Stimulated activated CD8-positive, alpha-beta memory T cell treated with anti-CD3 and anti-CD28 coated beads, Interleukin-12 subunit alpha, Interleukin-12 subunit beta, amount 100 ng/mL, for 24 hours (primary cell): Measurements from ENCODE around the gene ADCY4.

Experiments used
- DNase-seq: peaks from one replicate; pipeline ENCODE4 v3.0.0-alpha.2; 2020; ENCODE audit errors: extremely low read depth

Gene ADCY4

GRCh38 chr14:24315807-24316596 is 18.9 kb downstream of the ADCY4 start:
- DNase-seq: no peak

GRCh38 chr14:24315243-24315806 is 19.5 kb downstream of the ADCY4 start:
- no peak for DNase-seq

- no peak for DNase-seq
These were observed 20.3 kb downstream of the ADCY4 start for GRCh38 chr14:24314377-24315193.

GRCh38 chr14:24313913-24314312 is 21.0 kb downstream of the ADCY4 start:
- no peak for DNase-seq

GRCh38 chr14:24312736-24313507 is 21.9 kb downstream of the ADCY4 start:
- DNase-seq: no peak

GRCh38 chr14:24311837-24312615 is 22.8 kb downstream of the ADCY4 start:
- DNase-seq: no peak

- DNase-seq: no peak
These were observed 23.9 kb downstream of the ADCY4 start, which contains the start of gene LTB4R for GRCh38 chr14:24310646-24311604. Gene LTB4R, plus strand, starts transcription at chr14:24311502. Its CDS starts 4,150 bp downstream, at chr14:24315652.

GRCh38 chr14:24310265-24310645 is 24.6 kb downstream of the ADCY4 start:
- DNase-seq: no peak

- DNase-seq: no peak
These were observed 25.2 kb downstream of the ADCY4 start, which contains the start of gene LTB4R2 for GRCh38 chr14:24309538-24310264. Gene LTB4R2, plus strand, starts transcription at chr14:24310140. Its CDS starts 525 bp downstream, at chr14:24310665.

- no peak for DNase-seq
These were observed 26.3 kb downstream of the ADCY4 start for GRCh38 chr14:24308342-24309124.

- no peak for DNase-seq
These were observed 27.1 kb downstream of the ADCY4 start, which contains the start of gene CIDEB for GRCh38 chr14:24307575-24308341. Gene CIDEB, minus strand, starts transcription at chr14:24307977. Its CDS starts 119 bp downstream, at chr14:24307858.

GRCh38 chr14:24307156-24307574 is 27.7 kb downstream of the ADCY4 start:
- no peak for DNase-seq

- no peak for DNase-seq
These were observed 30.9 kb downstream of the ADCY4 start for GRCh38 chr14:24304019-24304387.

- DNase-seq: no peak
These were observed 34.4 kb downstream of the ADCY4 start for GRCh38 chr14:24300326-24300980.

GRCh38 chr14:24299255-24300191 is 35.3 kb downstream of the ADCY4 start, which contains the start of the genes DHRS1 and NOP9:
Gene DHRS1, minus strand, starts transcription at chr14:24299780. Its CDS starts 674 bp downstream, at chr14:24299106.
Gene NOP9, plus strand, starts transcription at chr14:24299850. Its CDS starts 105 bp downstream, at chr14:24299955.
- DNase-seq: peak; percentile 85
